Measurements from ENCODE around the gene ZG16B.

The ZG16B gene

GRCh38 chr16:2804728-2805127 is 25.4 kb upstream of the ZG16B start:
- DNase-seq (ENCODE audit: extremely low spot score), result no peak
- ChIA-PET POLR2A (no interaction called here), CTCF (no interaction called here)
- no peak for TF ChIP-seq CTCF (IDR thresholded peaks at IDR 0.05; ENCODE audit: control extremely low read depth, extremely low read depth, low read depth, missing control alignments)

- CTCF ChIA-PET, result interaction anchor here (1.6 kb wide), 1 partner anchor 24 kb away, joined by 5 read pairs; the partner anchor contains the start of gene ZG16B
- TF ChIP-seq CTCF (IDR thresholded peaks at IDR 0.05; ENCODE audit: control extremely low read depth, extremely low read depth, low read depth, missing control alignments), result no peak
- POLR2A ChIA-PET, result no interaction called here
- no peak for DNase-seq (ENCODE audit: extremely low spot score)
These were observed 23.8 kb upstream of the ZG16B start for GRCh38 chr16:2806286-2806685.

- ChIA-PET CTCF (interaction anchor here (1.2 to 1.6 kb wide), 2 partner anchors 17 to 22 kb away, joined by 3 to 5 read pairs; partner anchors contain the start of gene ZG16B), POLR2A (no interaction called here)
- no peak for DNase-seq (ENCODE audit: extremely low spot score)
- no peak for TF ChIP-seq CTCF (IDR thresholded peaks at IDR 0.05; ENCODE audit: control extremely low read depth, extremely low read depth, low read depth, missing control alignments)
These were observed 21.9 kb upstream of the ZG16B start for GRCh38 chr16:2808181-2808580.

- no peak for TF ChIP-seq CTCF (IDR thresholded peaks at IDR 0.05; ENCODE audit: control extremely low read depth, extremely low read depth, low read depth, missing control alignments)
- ChIA-PET CTCF (no interaction called here), POLR2A (no interaction called here)
- no peak for DNase-seq (ENCODE audit: extremely low spot score)
These were observed 20.8 kb upstream of the ZG16B start for GRCh38 chr16:2809149-2809760.

- ChIA-PET POLR2A (interaction anchor here (0.6 kb wide), 1 partner anchor 39 kb away, joined by 3 read pairs; no protein-coding TSS in a partner anchor), CTCF (interaction anchor here (1.4 to 1.7 kb wide), 2 partner anchors 11 to 28 kb away, joined by 4 to 5 read pairs; no protein-coding TSS in a partner anchor)
- no peak for TF ChIP-seq CTCF (IDR thresholded peaks at IDR 0.05; ENCODE audit: control extremely low read depth, extremely low read depth, low read depth, missing control alignments)
- no peak for DNase-seq (ENCODE audit: extremely low spot score)
These were observed 19.5 kb upstream of the ZG16B start for GRCh38 chr16:2810651-2811050.

- ChIA-PET POLR2A (no interaction called here), CTCF (interaction anchor here (1.0 to 1.7 kb wide), 3 partner anchors 10 to 56 kb away, joined by 3 to 5 read pairs (median 4); no protein-coding TSS in a partner anchor)
- no peak for DNase-seq (ENCODE audit: extremely low spot score)
- no peak for TF ChIP-seq CTCF (IDR thresholded peaks at IDR 0.05; ENCODE audit: control extremely low read depth, extremely low read depth, low read depth, missing control alignments)
These were observed 18.2 kb upstream of the ZG16B start for GRCh38 chr16:2811703-2812471.

All from GM10248 (cell line).